Left lung (tissue), 10 donors: ENCODE results near the gene TMEM208. TPM values are rescaled to one million over a fixed set of nuclear protein-coding genes. Genes with fewer than 3 reads are reported as not detected.

Experiments used
- ATAC-seq: fragments of 200-7000 bp; cut with Tn5 transposase; one replicate; pipeline ENCODE4 v1.9.1; 2020; ENCODE audit warnings: moderate library complexity
- DNase-seq, 4 donors: peaks; one replicate each; pipeline ENCODE4 v3.0.0-alpha.2; 2013 to 2020
- H3K27ac ChIP-seq, 2 donors: fragments of 200-600 bp; sonication (generic) in 1 of 2; one replicate each; pipeline versions ENCODE4 v1.5.0 to v1.8.0; 2020 to 2021
- H3K27me3 ChIP-seq, 2 donors: fragments of 200-600 bp; sonication (generic) in 1 of 2; one replicate each; pipeline versions ENCODE4 v1.5.0 to v1.8.0; 2020 to 2021
- H3K36me3 ChIP-seq, 2 donors: fragments of 200-600 bp; sonication (generic) in 1 of 2; one replicate each; pipeline versions ENCODE4 v1.5.0 to v1.8.0; 2020 to 2021
- H3K4me1 ChIP-seq, 2 donors: fragments of 200-600 bp; one replicate each; pipeline ENCODE4 v1.8.0; 2021
- H3K4me3 ChIP-seq, 2 donors: fragments of 200-600 bp; sonication (generic) in 1 of 2; one replicate each; pipeline versions ENCODE4 v1.5.0 to v1.8.0; 2020 to 2021; ENCODE audit warnings: mild to moderate bottlenecking in 1 of 2
- H3K9me3 ChIP-seq, 2 donors: fragments of 200-600 bp; sonication (generic) in 1 of 2; one replicate each; pipeline versions ENCODE4 v1.5.0 to v1.8.0; 2020 to 2021
- CTCF ChIP-seq, 2 donors: fragments of 200-600 bp; sonication (generic) in 1 of 2; IDR thresholded peaks; one replicate each; pipeline versions ENCODE4 v1.5.0 to v1.8.0; 2021; ENCODE audit warnings: antibody characterized with exemption in 2 of 2
- intact Hi-C, 2 donors: fragments of 100-400 bp; cut with DNase I; formaldehyde crosslinking; loops; one replicate each; pipeline versions ENCODE4 v1.11.2 to v1.14.2; 2022
- polyA plus RNA-seq, 6 donors: library from polyadenylated mRNA; unstranded; fragments of 120-200 nt; gene quantifications; one replicate each; pipeline ENCODE4 v1.2.1, GENCODE V29; 2013; ENCODE audit not compliant: insufficient read length in 6 of 6
- total RNA-seq, 2 donors: library from RNA; stranded (reverse); fragmentation: NEBNext Ultra II Directional; extraction: Animal tissue kit (Norgen Biotek cat#: 25700); gene quantifications; one replicate each; pipeline ENCODE4 v1.2.1, GENCODE V29; 2021
- donor health status: DM: no; HTN: yes; CAD: no.
- donor health status: DM: no; HTN: no; CAD: no.

Gene TMEM208
- total and polyA plus RNA-seq, 8 donors: 23.1 to 56.9 (median 25.6) TPM

GRCh38 chr16:67241008-67241900 is 14.3 kb downstream of the TMEM208 start:
- Histone ChIP-seq H3K9me3 (no peaks in the 10 kb centered on the region), H3K27me3 (no peaks in the 10 kb centered on the region), H3K4me3 (no peak overlapping the region), H3K36me3 (peaks cover 0 to 40% of the 10 kb centered on the region in 2 donors), H3K27ac (peak overlapping the region; percentile 92 to 97), H3K4me1 (peaks cover 63 to 69% of the 10 kb centered on the region in 2 donors)
- peak in 3 of 4 donors; percentile 64 to 89 (median 85) for DNase-seq
- intact Hi-C loops: no loop called here
- no peak for TF ChIP-seq CTCF (IDR thresholded peaks at IDR 0.05)
- ATAC-seq: peak; percentile 59

GRCh38 chr16:67242138-67242730 is 15.3 kb downstream of the TMEM208 start:
- ATAC-seq (no peak), DNase-seq (peak in 2 of 4 donors; percentile 94 to 95)
- Histone ChIP-seq H3K36me3 (peaks cover 0 to 30% of the 10 kb centered on the region in 2 donors), H3K4me3 (no peak overlapping the region), H3K4me1 (peaks cover 63 to 69% of the 10 kb centered on the region in 2 donors), H3K27ac (peak overlapping the region; percentile 92 to 97), H3K27me3 (no peaks in the 10 kb centered on the region), H3K9me3 (no peaks in the 10 kb centered on the region)
- intact Hi-C loops: no loop called here
- no peak for TF ChIP-seq CTCF (IDR thresholded peaks at IDR 0.05)

- Histone ChIP-seq H3K27me3 (peaks cover 0 to 7% of the 10 kb centered on the region in 2 donors), H3K9me3 (no peaks in the 10 kb centered on the region), H3K4me3 (peak overlapping the region in 1 of 2 donors; percentile 81), H3K27ac (peak overlapping the region; percentile 92 to 97), H3K36me3 (peaks cover 0 to 17% of the 10 kb centered on the region in 2 donors), H3K4me1 (peaks cover 70 to 79% of the 10 kb centered on the region in 2 donors)
- DNase-seq (peak in 2 of 4 donors; percentile 33 to 59), ATAC-seq (no peak)
- intact Hi-C loops: no loop called here
- TF ChIP-seq CTCF (IDR thresholded peaks at IDR 0.05): no peak
Measured at GRCh38 chr16:67243481-67243880, 16.6 kb downstream of the TMEM208 start.

GRCh38 chr16:67244387-67245185 is 17.7 kb downstream of the TMEM208 start:
- peak in 2 of 4 donors; percentile 90 to 92 for DNase-seq
- Histone ChIP-seq H3K27ac (peak overlapping the region; percentile 92 to 97), H3K9me3 (no peaks in the 10 kb centered on the region), H3K36me3 (peaks cover 0 to 6% of the 10 kb centered on the region in 2 donors), H3K4me1 (peaks cover 75 to 86% of the 10 kb centered on the region in 2 donors), H3K27me3 (peaks cover 0 to 18% of the 10 kb centered on the region in 2 donors), H3K4me3 (peak overlapping the region in 1 of 2 donors; percentile 81)
- intact Hi-C loops: no loop called here
- ATAC-seq: peak; percentile 0
- TF ChIP-seq CTCF (IDR thresholded peaks at IDR 0.05): peak in 1 of 2 donors; percentile 27
